GM12874 (cell line): ENCODE measurements around the gene UBE2E1.

Experiments used
- CTCF ChIP-seq: IDR thresholded peaks from 2 replicates; pipeline ENCODE4 v1.5.1; 2011; ENCODE audit warnings: low read depth, mild to moderate bottlenecking, control low read depth, low read length, moderate library complexity; ENCODE audit not compliant: insufficient read depth

The UBE2E1 gene

GRCh38 chr3:23811919-23812318 lies 6.2 kb downstream of the UBE2E1 start:
- no peak for TF ChIP-seq CTCF

DNA sequence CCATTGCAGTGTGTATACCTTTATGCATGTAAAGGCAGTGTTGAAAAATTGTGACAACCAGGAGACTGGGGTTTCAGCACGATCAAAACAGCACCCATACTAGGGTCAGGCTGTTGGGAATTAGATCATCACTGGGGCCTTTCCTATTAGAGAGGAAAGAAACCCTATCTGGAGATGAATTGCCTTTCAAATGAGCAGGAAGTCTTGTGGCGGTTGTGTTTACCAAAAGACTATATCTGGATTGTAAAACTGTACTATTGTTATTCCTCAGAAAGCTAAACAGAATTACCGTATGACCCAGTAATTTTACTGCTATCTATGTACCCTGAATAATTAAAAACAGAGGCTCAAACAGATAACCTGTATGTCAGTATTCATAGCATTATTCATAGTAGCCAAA lies 10.1 kb downstream of the UBE2E1 start:
- no peak for TF ChIP-seq CTCF

- TF ChIP-seq CTCF = no peak
These were observed 11.0 kb downstream of the UBE2E1 start for GRCh38 chr3:23816721-23817120.

DNA sequence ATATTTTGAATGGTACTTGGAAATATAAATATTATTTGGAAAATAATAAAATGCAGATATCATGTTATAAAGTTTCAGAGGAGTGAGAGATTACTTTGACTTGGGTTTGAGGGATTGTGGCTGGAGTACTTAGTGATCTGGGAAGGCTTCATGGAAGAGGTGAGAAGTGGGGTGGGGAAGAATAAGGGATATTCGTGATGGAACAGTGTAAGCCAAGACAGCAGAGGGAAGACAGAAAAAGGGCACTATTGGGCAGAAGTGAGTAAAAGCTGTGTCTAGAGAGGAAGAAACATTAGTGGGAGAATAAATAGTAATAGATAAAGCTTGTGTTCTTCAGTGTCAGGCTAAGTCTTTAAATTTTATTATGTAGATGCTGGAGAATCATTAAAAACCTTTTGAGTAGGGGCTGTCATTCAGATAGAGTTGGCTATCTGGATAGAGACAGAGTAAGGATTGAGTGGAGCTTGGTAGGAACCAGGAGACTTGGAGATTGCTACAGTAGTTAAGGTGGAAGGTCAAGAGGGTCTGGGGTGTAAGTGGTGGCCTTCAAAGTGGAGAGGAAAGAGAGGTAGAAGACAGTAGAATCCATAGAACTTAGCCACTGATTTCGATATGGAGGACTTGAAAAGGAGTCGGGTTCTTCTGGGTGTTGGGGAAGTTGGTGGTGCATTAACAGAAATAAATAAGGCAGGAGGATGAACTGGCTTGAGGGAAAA lies 11.9 kb downstream of the UBE2E1 start:
- TF ChIP-seq CTCF = no peak

DNA sequence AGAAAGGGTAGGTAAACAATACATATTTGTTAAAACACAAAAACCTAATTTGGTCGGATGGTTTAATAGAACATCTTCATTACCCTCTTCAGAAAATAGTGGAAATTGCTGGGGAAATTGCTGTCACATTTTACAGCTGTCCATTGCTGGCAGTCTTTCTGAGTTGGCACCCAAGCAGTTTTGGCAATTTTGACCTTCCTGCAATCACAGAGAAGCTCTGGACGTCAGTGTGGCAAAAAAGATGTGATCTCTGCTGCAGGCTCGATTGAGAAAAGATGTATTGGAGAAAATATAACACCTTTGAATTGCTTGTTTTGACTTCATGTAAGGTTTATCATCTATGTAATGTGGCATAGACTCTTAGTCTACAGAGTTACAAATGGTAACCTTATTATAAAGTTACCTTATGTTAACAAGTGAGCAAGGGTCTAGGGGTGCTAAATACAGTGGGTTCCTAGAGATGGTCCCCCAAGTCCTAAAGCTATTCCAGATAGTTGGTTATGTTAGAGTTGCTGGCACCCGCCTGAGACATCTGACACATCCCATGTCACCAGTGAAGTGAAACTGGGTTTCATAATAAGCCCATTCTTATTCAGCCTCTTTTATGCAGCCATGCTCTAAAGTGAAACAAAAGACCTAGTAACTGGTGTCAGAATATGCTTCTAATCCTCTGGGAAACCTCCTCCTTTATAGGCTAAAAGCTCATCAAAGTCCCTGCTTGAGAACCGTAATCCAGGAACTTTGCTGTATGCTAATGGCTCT lies 14.0 kb downstream of the UBE2E1 start:
- no peak for TF ChIP-seq CTCF

GRCh38 chr3:23820888-23821287 lies 15.1 kb downstream of the UBE2E1 start:
- TF ChIP-seq CTCF = no peak

DNA sequence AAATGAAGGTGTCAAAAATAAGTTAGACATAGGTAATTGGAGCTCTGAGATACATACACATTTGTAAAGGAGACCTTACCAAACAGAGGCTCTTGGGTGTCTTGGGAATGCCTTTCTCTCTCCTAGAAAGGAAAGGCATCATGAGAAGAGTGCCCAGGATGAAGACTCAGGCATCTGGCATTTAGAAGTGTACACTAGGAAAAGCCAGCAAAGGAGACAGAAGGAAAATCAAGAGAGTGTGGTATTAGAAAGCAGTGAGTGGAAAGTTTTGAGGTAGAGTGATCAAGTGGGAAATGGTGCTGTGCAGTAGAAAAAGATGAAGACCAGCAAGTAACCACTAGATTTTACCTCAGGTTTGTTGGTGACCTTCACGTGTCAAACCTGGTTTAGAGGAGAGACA lies 16.1 kb downstream of the UBE2E1 start:
- no peak for TF ChIP-seq CTCF
